BE2C (cell line): ENCODE measurements around the gene TMCC3.

Source experiments
- DNase-seq: peaks from one replicate; pipeline ENCODE4 v3.0.0-alpha.2; 2020
- H3K27me3 ChIP-seq: fragments of 250-450 bp; sonication (Bioruptor Pico); 2 replicates; pipeline ENCODE4 v1.5.1; 2020; ENCODE audit warnings: mild to moderate bottlenecking
- H3K36me3 ChIP-seq: fragments of 250-450 bp; sonication (Bioruptor Pico); 2 replicates; pipeline ENCODE4 v1.5.1; 2020; ENCODE audit warnings: mild to moderate bottlenecking
- H3K4me1 ChIP-seq: fragments of 250-450 bp; sonication (Bioruptor Pico); 2 replicates; pipeline ENCODE4 v1.5.1; 2020
- H3K4me3 ChIP-seq: 2 replicates; pipeline ENCODE4 v1.5.1; 2011; ENCODE audit warnings: low read depth, low read length
- H3K9me3 ChIP-seq: fragments of 250-450 bp; sonication (Bioruptor Pico); 2 replicates; pipeline ENCODE4 v1.5.1; 2020
- CTCF ChIP-seq: IDR thresholded peaks from 2 replicates; pipeline ENCODE4 v1.5.1; 2012; ENCODE audit warnings: mild to moderate bottlenecking, low read depth, low read length

Gene TMCC3

DNA sequence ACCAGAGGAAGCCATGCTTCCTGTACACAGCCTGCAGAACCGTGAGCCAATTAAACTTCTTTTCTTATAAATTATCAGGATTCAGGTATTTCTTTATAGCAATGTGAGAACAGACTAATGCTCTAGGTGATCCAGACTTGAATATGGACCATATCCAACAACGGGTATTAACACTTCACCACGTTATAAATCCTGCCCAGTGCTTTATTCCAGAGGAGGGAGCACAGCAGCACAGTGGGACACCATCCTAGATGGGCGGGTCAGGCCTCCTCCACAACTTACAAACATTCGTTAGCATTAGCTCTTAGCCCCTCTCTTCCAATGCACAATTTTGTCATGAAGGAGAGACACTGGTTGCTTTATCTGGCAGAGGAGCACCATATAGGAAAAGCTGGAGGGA is 66.0 kb downstream of the TMCC3 start:
- H3K36me3 ChIP-seq = no peaks in the 10 kb centered on the region
- DNase-seq = no peak
- H3K27me3 ChIP-seq = no peaks in the 10 kb centered on the region
- no peak overlapping the region for H3K4me3 ChIP-seq
- H3K4me1 ChIP-seq = no peaks in the 10 kb centered on the region
- no peaks in the 10 kb centered on the region for H3K9me3 ChIP-seq
- TF ChIP-seq CTCF = no peak

- Histone ChIP-seq H3K4me1 (no peaks in the 10 kb centered on the region), H3K27me3 (no peaks in the 10 kb centered on the region), H3K36me3 (no peaks in the 10 kb centered on the region), H3K4me3 (no peak overlapping the region), H3K9me3 (no peaks in the 10 kb centered on the region)
- no peak for TF ChIP-seq CTCF
- no peak for DNase-seq
Measured at GRCh38 chr12:94582591-94582990, 67.8 kb downstream of the TMCC3 start.

DNA sequence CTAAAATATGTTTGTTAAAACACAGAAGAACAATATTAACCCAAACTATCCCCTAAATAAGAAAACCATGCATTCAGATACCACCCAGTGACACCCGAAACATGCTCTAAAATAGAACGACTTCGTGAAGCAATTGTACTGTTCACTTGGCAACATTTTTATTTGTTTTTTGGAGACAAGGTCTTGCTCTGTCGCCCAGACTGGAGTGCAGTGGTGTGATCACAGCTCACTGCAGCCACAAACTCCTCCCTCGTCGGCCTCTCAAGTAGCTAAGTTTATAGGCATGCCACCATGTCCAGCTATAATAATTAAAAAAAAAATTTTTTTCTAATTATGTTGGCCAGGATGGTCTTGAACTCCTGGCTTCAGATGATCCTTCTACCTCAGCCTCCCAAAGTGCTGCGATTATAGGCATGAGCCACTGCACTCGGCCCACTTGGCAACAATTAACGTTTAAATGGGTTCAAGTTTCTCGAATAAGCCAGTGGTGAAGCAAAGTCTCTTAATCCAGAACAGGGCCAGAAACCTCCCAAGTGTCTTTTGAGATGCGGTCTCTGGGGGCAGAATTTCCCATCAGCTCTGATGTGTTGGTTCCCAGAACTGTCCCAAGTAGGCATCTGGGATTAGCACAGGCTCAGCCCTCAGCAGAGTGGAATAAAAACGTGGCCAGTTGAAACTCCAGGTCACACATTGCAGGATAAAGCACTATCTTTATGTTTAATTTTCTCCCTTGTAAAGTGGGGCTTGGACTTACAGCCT is 74.5 kb downstream of the TMCC3 start:
- H3K4me1 ChIP-seq = no peaks in the 10 kb centered on the region
- H3K9me3 ChIP-seq = no peaks in the 10 kb centered on the region
- no peak for DNase-seq
- TF ChIP-seq CTCF = no peak
- H3K27me3 ChIP-seq = no peaks in the 10 kb centered on the region
- no peak overlapping the region for H3K4me3 ChIP-seq
- H3K36me3 ChIP-seq = no peaks in the 10 kb centered on the region

DNA sequence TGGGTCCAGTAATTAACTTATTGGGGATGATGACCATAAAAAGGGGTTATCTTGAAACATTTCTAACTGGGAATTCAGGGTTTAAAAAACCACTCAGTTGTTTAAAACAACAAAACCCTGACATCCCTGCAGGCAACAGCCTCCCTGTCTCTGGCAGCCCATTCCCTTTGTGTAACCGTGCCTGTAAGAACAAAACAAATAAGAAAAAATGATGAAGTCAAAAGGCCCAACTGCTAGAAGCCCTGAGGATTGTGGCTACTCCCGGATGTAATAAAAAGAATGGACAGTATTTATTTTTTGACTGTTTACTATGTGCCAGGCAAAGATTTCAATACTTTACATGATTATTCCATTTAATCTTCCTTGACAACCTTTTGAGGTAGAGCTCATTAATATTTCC is 75.3 kb downstream of the TMCC3 start:
- Histone ChIP-seq H3K36me3 (no peaks in the 10 kb centered on the region), H3K4me3 (no peak overlapping the region), H3K27me3 (peaks cover 3% of the 10 kb centered on the region; the same call in 1 of the 2 replicates), H3K4me1 (no peaks in the 10 kb centered on the region), H3K9me3 (no peaks in the 10 kb centered on the region)
- TF ChIP-seq CTCF = no peak
- no peak for DNase-seq

DNA sequence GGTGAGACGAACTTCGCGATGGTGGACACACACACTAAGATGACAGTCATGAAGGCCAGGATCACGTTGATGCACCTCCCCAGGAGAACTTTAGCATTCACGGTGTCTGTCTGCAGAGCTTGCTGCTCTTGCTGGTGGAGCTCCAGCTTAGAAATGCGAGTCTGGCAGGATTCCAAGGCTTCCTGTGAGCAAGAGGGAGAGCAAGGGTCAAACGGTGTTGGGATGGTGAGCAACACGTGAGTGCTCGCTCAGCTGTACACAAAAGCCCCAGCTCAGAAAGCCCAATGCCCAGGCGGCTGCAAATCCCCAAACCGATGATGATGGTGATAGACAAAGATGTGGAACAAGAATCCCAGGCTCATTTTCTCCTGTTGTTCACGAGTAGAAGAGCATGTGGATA is 78.8 kb downstream of the TMCC3 start:
- DNase-seq = peak; percentile 39
- no peak for TF ChIP-seq CTCF
- H3K4me3 ChIP-seq = no peak overlapping the region
- no peaks in the 10 kb centered on the region for H3K9me3 ChIP-seq
- H3K4me1 ChIP-seq = no peaks in the 10 kb centered on the region
- peaks cover 5% of the 10 kb centered on the region; the same call in 1 of the 2 replicates for H3K27me3 ChIP-seq
- no peaks in the 10 kb centered on the region for H3K36me3 ChIP-seq

DNA sequence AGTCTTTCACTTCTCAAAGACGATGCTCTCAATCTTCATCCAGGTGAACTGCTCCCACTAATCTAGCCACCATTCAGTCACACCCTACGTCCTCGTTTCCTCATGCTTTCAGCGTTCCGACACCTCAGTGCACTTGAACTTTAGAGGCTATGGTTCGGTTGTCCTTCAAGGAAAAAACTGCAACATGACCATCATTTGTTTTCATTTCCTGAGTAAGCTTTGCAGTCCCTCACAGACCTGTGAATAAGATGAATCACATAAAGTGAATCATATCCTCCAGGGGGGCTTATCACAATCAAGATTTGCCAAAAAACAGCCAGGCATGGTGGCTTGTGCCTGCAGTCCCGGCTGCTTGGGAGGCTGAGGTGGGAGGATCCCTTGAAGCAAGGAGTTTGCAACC is 80.2 kb downstream of the TMCC3 start:
- Histone ChIP-seq H3K27me3 (peaks cover 5% of the 10 kb centered on the region; the same call in 1 of the 2 replicates), H3K36me3 (no peaks in the 10 kb centered on the region), H3K4me3 (no peak overlapping the region), H3K4me1 (no peaks in the 10 kb centered on the region), H3K9me3 (no peaks in the 10 kb centered on the region)
- no peak for DNase-seq
- no peak for TF ChIP-seq CTCF
